Stimulated activated CD4-positive, alpha-beta T cell treated with anti-CD3 and anti-CD28 coated beads, Interleukin-1b, Interleukin-23, amount 100 ng/mL, for 4 hours (primary cell): ENCODE data around the gene ZNRF3.
"Not testable (repeated sequence)": the region's sequence is repeated elsewhere in the genome, so short reads cannot be mapped to it uniquely, and the experiment has no call there.

ENCODE experiments used
- DNase-seq, 2 donors: peaks; one replicate each; pipeline ENCODE4 v3.0.0-alpha.2; 2020; ENCODE audit warnings: low read depth in 2 of 2

The ZNRF3 gene

GRCh38 chr22:29037340-29037932 is 154.1 kb downstream of the ZNRF3 start:
- DNase-seq: no peak

- no peak for DNase-seq
Observed at GRCh38 chr22:29039148-29039547, 155.8 kb downstream of the ZNRF3 start.

DNA sequence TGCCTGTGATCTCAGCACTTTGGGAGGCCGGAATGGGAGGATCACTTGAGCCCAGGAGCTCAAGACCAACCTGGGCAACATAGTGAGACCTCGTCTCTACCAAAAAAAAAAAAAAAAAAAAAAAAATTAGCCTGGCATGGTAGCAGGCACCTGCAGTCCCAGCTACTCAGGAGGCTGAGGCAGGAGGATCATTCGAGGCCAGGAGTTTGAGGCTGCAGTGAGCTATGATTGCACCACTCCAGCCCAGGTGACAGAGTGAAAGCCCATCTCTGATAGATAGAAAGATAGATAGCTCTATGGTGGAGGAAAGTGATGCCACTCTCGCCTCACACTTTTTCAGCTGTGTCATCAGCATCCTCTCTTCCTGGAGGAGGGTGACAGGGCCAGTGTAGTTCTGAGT is 156.3 kb downstream of the ZNRF3 start:
- DNase-seq: not testable (repeated sequence)

GRCh38 chr22:29040385-29041275 is 157.3 kb downstream of the ZNRF3 start:
- DNase-seq: peak; percentile 38 to 56

DNA sequence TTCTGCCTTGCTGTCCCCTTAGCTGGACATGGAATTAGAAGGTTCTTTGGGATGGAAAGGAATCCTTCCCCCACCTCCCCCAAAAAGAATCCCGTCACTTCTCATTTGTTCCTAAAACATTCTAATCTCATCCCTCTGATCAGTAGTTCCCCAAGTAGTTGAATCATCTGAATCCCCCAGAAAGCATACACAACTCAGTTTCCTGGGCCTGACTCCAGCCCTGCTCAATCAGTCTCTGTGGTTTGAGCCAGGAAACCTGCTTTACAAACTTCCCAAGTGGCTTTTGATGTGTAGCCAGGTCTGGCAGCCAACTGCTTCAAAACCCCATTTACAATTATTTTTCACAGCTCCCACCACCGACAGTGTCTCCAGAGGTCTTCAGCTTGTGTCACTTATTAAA is 158.0 kb downstream of the ZNRF3 start:
- no peak for DNase-seq

DNA sequence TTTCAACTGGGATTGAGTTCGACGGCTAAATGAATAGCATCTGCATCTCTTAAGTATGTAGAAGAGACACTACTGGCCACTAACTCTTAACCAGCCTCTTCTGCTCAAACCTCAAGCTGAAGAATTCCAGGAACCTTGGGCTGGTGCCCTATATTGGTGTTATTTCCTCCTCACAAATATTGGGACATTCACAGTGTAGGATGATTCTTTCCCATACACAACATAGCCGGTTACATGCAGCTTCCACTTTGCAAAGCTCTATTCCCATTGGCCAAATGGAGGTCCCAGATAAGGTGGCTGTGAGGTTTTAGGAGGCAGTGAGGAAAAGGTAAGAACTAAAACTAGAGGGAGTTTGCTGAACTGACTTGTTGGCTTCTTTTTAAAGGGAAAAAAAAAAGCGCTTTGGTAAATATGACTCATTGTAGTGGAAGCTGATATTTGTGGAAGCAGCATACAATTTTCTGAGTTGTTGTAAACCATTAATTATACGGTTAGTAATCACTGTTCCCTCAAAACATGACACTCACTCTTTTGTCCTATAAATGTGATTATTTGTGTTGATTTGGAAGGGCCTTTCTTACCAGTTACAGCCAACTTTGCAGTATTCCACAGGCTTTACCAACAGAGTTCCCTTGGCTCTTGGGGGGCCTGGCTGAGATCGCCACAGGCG is 160.7 kb downstream of the ZNRF3 start:
- no peak for DNase-seq

DNA sequence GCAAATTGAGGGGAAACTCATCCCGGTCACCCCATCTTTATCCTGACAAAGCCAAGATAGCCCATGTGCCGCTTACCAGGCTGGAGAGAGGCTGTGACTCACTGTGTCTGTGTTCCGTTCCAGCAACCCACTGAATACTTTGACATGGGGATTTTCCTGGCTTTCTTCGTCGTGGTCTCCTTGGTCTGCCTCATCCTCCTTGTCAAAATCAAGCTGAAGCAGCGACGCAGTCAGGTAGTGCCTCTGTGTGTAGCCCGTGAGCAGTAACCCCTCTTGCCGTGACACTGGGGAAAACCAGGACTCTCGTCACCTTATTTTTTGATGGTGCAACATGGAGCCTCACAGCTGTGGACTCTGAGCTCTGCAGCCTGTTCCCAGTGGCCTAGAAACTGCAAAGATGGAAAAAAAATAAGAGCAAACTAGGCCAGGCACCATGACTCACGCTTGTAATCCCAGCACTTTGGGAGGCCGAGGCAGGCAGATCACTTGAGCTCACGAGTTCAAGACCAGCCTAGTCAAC is 161.3 kb downstream of the ZNRF3 start:
- no peak for DNase-seq

GRCh38 chr22:29048822-29049654 is 165.7 kb downstream of the ZNRF3 start:
- no peak for DNase-seq

- no peak for DNase-seq
Observed at GRCh38 chr22:29049655-29050263, 166.4 kb downstream of the ZNRF3 start.

GRCh38 chr22:29050457-29050856 is 167.1 kb downstream of the ZNRF3 start:
- DNase-seq: no peak

GRCh38 chr22:29053048-29053702 is 169.8 kb downstream of the ZNRF3 start:
- DNase-seq: no peak

GRCh38 chr22:29054251-29054767 is 170.9 kb downstream of the ZNRF3 start:
- no peak for DNase-seq

DNA sequence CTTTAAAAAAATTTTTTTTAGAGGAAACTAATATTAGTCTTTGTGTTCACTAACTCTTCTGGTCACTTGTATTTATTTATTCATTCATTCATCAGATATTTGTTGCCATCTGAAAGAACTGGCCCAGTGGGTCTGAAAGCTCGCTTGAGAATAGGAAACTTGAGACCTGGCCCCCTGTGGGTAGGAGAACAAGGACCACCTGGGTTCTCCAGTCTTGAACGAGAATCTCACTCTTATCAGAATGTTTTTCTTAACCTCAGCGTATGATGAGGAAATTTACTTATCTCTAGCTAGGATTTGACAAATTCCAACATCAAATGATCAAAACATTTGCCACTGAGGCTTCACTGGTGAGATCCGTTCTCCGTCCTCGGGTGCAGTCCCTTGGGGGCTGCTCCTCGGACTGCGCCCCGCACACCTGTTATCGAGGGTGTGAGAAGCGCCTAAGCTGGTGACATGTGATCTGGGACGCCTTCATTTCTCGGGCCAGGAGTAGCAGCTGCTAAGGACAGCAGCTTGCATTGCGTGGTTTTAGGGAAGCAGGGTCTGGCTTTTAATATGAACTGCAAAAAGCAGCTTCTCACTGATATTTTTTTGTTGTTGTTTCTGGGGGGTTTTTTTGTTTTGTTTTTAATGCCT is 171.9 kb downstream of the ZNRF3 start:
- no peak for DNase-seq

DNA sequence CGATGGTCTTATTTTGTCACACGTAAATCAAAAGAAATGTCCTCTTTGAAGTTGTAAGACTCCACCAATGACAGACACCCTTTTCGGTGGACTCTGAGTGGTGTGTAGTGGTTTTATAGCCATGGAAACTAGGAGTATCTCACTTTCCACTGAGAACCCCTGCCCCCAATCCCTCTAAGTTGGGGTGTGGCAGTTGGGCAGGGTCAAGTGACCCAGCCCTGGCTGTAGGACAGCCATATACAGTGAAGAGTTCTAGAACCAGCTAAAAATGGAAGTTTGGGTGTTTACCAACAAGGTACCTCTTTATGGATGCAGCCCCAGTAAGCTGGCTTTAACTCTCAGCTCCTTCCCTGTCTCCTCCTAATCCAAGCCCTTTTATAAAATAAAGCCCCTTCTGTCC is 173.1 kb downstream of the ZNRF3 start:
- DNase-seq: no peak

GRCh38 chr22:29060251-29060869 is 177.0 kb downstream of the ZNRF3 start:
- DNase-seq: no peak

DNA sequence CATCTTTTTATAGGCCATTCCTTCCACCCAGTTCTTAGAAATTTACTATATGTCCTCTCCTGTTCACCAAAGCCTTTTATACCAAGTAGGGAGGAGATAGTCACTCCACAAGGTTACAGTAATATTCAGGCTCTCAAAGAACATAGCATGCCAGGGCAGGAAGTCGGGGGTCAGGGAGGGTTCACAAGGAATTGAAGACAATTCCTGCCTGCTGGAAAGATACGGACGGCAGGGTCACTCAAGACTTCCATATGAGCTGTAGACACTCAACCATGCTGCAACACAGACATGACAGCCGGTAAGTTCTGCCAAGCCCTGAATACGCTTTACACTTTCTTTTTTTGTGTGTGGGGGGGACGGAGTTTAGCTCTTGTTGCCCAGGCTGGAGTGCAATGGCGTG is 177.6 kb downstream of the ZNRF3 start:
- no peak for DNase-seq

DNA sequence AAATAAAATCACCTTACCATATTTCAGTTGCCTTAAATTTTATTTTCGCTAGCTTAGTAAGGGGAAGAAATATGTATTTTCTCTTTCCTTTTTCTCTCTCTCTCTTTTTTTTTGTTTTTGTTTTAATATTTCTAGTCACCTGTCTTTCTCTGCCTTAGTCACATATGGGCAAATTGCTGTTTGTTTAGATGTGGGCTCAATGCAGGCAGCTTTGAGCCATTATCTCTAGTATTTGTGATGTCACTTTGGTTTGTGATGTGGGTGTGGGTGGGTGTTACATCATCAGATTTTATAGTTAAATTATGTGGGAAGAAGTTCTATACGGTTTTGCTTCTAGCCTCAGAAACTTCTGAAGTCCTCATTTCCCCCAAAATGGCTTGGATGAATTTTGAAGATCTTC is 178.4 kb downstream of the ZNRF3 start, which contains the start of gene C22orf31:
Gene C22orf31, minus strand, starts transcription at position 59 of the 400 bp plus-strand sequence. Its CDS starts 39 bp downstream, at position 20.
- no peak for DNase-seq

DNA sequence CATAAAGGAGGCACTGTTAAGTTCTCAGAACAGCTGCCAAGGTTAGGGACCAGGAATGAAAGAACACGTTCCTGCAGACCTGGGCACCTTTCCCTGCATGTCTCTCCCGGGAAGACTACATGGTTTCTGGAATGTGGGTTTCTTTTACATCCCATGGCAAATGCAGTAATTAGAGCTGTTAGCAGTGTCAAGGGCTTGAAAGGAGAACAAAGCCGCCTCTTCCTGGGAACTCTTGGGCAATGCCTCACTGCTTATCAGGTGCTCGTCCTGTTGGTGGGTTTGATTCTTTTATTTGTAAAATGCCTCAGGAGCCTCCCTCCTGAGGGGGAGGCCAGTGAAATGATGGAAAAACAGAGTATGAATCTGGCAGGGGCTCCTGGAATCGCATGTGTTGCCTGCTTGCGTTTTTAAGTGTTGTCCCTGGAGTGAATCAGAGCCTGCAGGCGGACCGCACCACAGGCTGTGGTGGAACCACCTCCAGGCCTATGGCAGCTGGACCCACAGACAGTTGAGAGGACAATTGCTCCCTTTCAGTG is 179.0 kb downstream of the ZNRF3 start:
- DNase-seq: no peak
